GM12878 (cell line): ENCODE measurements around the gene ANGPTL2. TPM values are rescaled to one million over a fixed set of nuclear protein-coding genes. Genes with fewer than 3 reads are reported as not detected.

Experiments used
- ATAC-seq: fragments of 200-7000 bp; cut with Tn5 transposase; 3 replicates; pipeline ENCODE4 v1.9.1; 2020; ENCODE audit warnings: mild to moderate bottlenecking, moderate library complexity
- BruUV-seq: library from RNA; stranded (reverse); fragments of 400-500 nt; replicated peaks from 2 replicates; lab custom pipeline; 2021; lab: Mats Ljungman, UMichigan
- CTCF ChIA-PET: fragments of 300-600 bp; sonication (Branson Sonifier 250); formaldehyde crosslinking; extraction: SDS; loops from one replicate; lab custom pipeline; 2021; ENCODE audit warnings: inconsistent platforms; lab: Yijun Ruan, JAX
- POLR2A ChIA-PET: fragments of 350-600 bp; formaldehyde crosslinking; extraction: SDS; loops from one replicate; lab custom pipeline; 2021; ENCODE audit warnings: inconsistent platforms; lab: Charles Lee
- RAD21 ChIA-PET: fragments of 300-600 bp; sonication (Branson Sonifier 250); formaldehyde crosslinking; loops from one replicate; lab custom pipeline; 2023; ENCODE audit warnings: antibody characterized with exemption; ENCODE audit not compliant: unreplicated experiment; lab: Charles Lee
- SMC1A ChIA-PET: fragments of 300-600 bp; sonication (Branson Sonifier 250); formaldehyde crosslinking; loops from one replicate; lab custom pipeline; 2023; ENCODE audit not compliant: unreplicated experiment, uncharacterized antibody; lab: Charles Lee
- DNase-seq: peaks from one replicate; pipeline ENCODE4 v3.0.0-alpha.2; 2011; ENCODE audit warnings: low read depth, low spot score
- FAIRE-seq: peaks from 3 replicates; lab custom pipeline; 2011; peaks lifted over from hg19 to GRCh38; lab: Jason Lieb, UNC
- H2AFZ ChIP-seq: 2 replicates; pipeline ENCODE4 v1.6.0; 2011; ENCODE audit warnings: low read depth, low read length, control low read depth; ENCODE audit not compliant: control insufficient read depth
- H3K27ac ChIP-seq: 2 replicates; pipeline ENCODE4 v1.5.1; 2011; ENCODE audit warnings: control low read depth; ENCODE audit not compliant: control insufficient read depth, insufficient read depth
- H3K27me3 ChIP-seq, 2 experiments: replicated peaks in 1 of 2; 2 replicates each; pipeline versions ENCODE4 v1.6.0 to v1.6.1; 2011; ENCODE audit warnings: low read length in 1 of 2; ENCODE audit not compliant: control insufficient read depth in 2 of 2, insufficient read depth in 2 of 2
- H3K36me3 ChIP-seq, 2 experiments: 2 replicates each; pipeline ENCODE4 v1.5.1; 2011; ENCODE audit warnings: low read length in 1 of 2; ENCODE audit not compliant: control insufficient read depth in 2 of 2, insufficient read depth in 2 of 2
- H3K4me1 ChIP-seq: 2 replicates; pipeline ENCODE4 v1.6.1; 2011; ENCODE audit warnings: mild to moderate bottlenecking, low read length, moderate library complexity, mixed read lengths; ENCODE audit not compliant: control insufficient read depth, insufficient read depth
- H3K4me2 ChIP-seq: 2 replicates; pipeline ENCODE4 v1.6.0; 2011; ENCODE audit warnings: control low read depth; ENCODE audit not compliant: control insufficient read depth, insufficient read depth
- H3K4me3 ChIP-seq: fragments of 200-600 bp; sonication (generic); 2 replicates; pipeline ENCODE4 v1.5.1; 2016
- H3K79me2 ChIP-seq: 2 replicates; pipeline ENCODE4 v1.6.0; 2011; ENCODE audit warnings: low read length; ENCODE audit not compliant: control insufficient read depth, insufficient read depth
- H3K9ac ChIP-seq: 2 replicates; pipeline ENCODE4 v1.8.0; 2011; ENCODE audit warnings: low read length, control low read depth, mixed read lengths; ENCODE audit not compliant: control insufficient read depth, insufficient read depth
- H3K9me3 ChIP-seq: replicated peaks from 3 replicates; pipeline ENCODE4 v1.5.1; 2011; ENCODE audit warnings: mild to moderate bottlenecking, low read length; ENCODE audit not compliant: control insufficient read depth, insufficient read depth
- H4K20me1 ChIP-seq: 2 replicates; pipeline ENCODE4 v1.6.0; 2011; ENCODE audit not compliant: control insufficient read depth, insufficient read depth
- EZH2 ChIP-seq: IDR thresholded peaks from 2 replicates; pipeline ENCODE4 v1.6.1; 2012; ENCODE audit warnings: low read depth, mild to moderate bottlenecking, control low read depth, inconsistent platforms, low read length, borderline replicate concordance; ENCODE audit not compliant: control insufficient read depth
- MXI1 ChIP-seq: fragments of 150-350 bp; IDR thresholded peaks from 2 replicates; pipeline ENCODE4 v1.6.1; 2011; ENCODE audit warnings: low read depth, mild to moderate bottlenecking, inconsistent platforms, low read length, improper control_type of control experiment
- PKNOX1 ChIP-seq: fragments of 450-650 bp; IDR thresholded peaks from 2 replicates; pipeline ENCODE4 v1.6.1; 2016; ENCODE audit warnings: mild to moderate bottlenecking
- SKIL ChIP-seq: fragments of 450-650 bp; IDR thresholded peaks from 2 replicates; pipeline ENCODE4 v1.6.1; 2017; ENCODE audit warnings: mild to moderate bottlenecking, low read depth, inconsistent platforms; ENCODE audit not compliant: poor library complexity, severe bottlenecking
- SP1 ChIP-seq: IDR thresholded peaks from one replicate; pipeline ENCODE4 v1.6.1; 2011; ENCODE audit warnings: low read depth, low read length
- TARDBP ChIP-seq: IDR thresholded peaks from 2 replicates; pipeline ENCODE4 v1.6.1; 2016; ENCODE audit warnings: borderline replicate concordance
- TBL1XR1 ChIP-seq: IDR thresholded peaks from 2 replicates; pipeline ENCODE4 v1.6.1; 2012; ENCODE audit warnings: low read depth, low read length, improper control_type of control experiment
- WGBS: methylation state at CpG from one replicate; pipeline ENCODE4 v1.1.6; 2016; ENCODE audit warnings: low lambda C conversion rate; ENCODE audit not compliant: insufficient replicate concordance, insufficient coverage; ENCODE audit errors: missing lambda C conversion rate; 5-methylcytosine and 5-hydroxymethylcytosine counted together
- in situ Hi-C: fragments of 300-500 bp; cut with MboI; formaldehyde crosslinking; loops from 9 replicates; pipeline ENCODE4 v1.14.3; 2018; ENCODE audit warnings: mixed read lengths
- intact Hi-C: fragments of 100-400 bp; cut with micrococcal nuclease; formaldehyde crosslinking; loops from one replicate; pipeline ENCODE4 v1.14.2; 2022; ENCODE audit not compliant: unreplicated experiment
- polyA plus RNA-seq, 11 experiments: library from polyadenylated mRNA; depleted of rRNA in 4 of 11; unstranded in 6 of 11; stranded (reverse) in 5 of 11; fragments of >200 nt; fragmentation: Nextera tagmentation in 4 of 11; fragmentation: Illumina TruSeq in 1 of 11; extraction: Ambion mirVana in 4 of 11; extraction: Trizol in 1 of 11; gene quantifications; 1 replicate in 1 of 11; 2 replicates in 10 of 11; pipeline versions ENCODE4 v1.2.1 to v1.2.3, GENCODE V29; 2011 to 2016; ENCODE audit warnings: inconsistent platforms in 2 of 11, missing spikeins in 2 of 11, low read depth in 1 of 11
- total RNA-seq, 4 experiments: library from RNA; depleted of rRNA in 3 of 4; stranded (reverse); fragments of >200 nt in 3 of 4; fragmentation: Illumina TruSeq in 1 of 4; extraction: Trizol in 1 of 4; gene quantifications; 2 replicates each; pipeline versions ENCODE4 v1.2.1 to v1.2.3, GENCODE V29; 2013 to 2021

The ANGPTL2 gene
- total and polyA plus RNA-seq, 10 of the 15 experiments (the other 5 are each of a cell fraction or from before 2014, with no cell fraction given): 0.13 to 2.6 (median 0.82) TPM; not detected in 1

GRCh38 chr9:127097683-127098082 lies 24.8 kb downstream of the ANGPTL2 start:
- TF ChIP-seq MXI1: no peak
- Histone ChIP-seq H3K4me2 (no peak overlapping the region), H3K27me3 (no peaks in the 10 kb centered on the region), H3K36me3 (no peaks in the 10 kb centered on the region), H3K4me1 (no peaks in the 10 kb centered on the region), H3K27ac (no peak overlapping the region), H3K9ac (no peak overlapping the region), H3K4me3 (no peak overlapping the region), H4K20me1 (no peaks in the 10 kb centered on the region), H3K79me2 (no peaks in the 10 kb centered on the region), H2AFZ (no peak overlapping the region), H3K9me3 (no peaks in the 10 kb centered on the region)
- CTCF ChIA-PET: interaction anchor here (1.4 kb wide), 1 partner anchor 14 kb away, joined by 4 read pairs; no protein-coding TSS in a partner anchor
- BruUV-seq: no TSS peak
- ATAC-seq (no peak), FAIRE-seq (no peak), DNase-seq (no peak)
- WGBS: 75% methylated on average over 5 of the region's 5 CpGs
- POLR2A ChIA-PET: no interaction called here
- RAD21 ChIA-PET: no interaction called here
- in situ Hi-C loops (no loop called here), intact Hi-C loops (no loop called here)
- SMC1A ChIA-PET: interaction anchor here (1.1 kb wide), 1 partner anchor 18 kb away, joined by 3 read pairs; no protein-coding TSS in a partner anchor

GRCh38 chr9:127096208-127096607 lies 26.2 kb downstream of the ANGPTL2 start:
- Histone ChIP-seq H4K20me1 (no peaks in the 10 kb centered on the region), H3K79me2 (no peaks in the 10 kb centered on the region), H3K27ac (no peak overlapping the region), H3K4me1 (no peaks in the 10 kb centered on the region), H2AFZ (no peak overlapping the region), H3K27me3 (no peaks in the 10 kb centered on the region), H3K4me3 (no peak overlapping the region), H3K4me2 (no peak overlapping the region), H3K36me3 (no peaks in the 10 kb centered on the region), H3K9ac (no peak overlapping the region), H3K9me3 (no peaks in the 10 kb centered on the region)
- ChIA-PET POLR2A (no interaction called here), SMC1A (no interaction called here), CTCF (interaction anchor here (1.4 kb wide), 1 partner anchor 12 kb away, joined by 4 read pairs; no protein-coding TSS in a partner anchor), RAD21 (interaction anchor here (1.4 kb wide), 1 partner anchor 91 kb away, joined by 3 read pairs; no protein-coding TSS in a partner anchor)
- BruUV-seq: no TSS peak
- ATAC-seq (no peak), FAIRE-seq (no peak), DNase-seq (no peak)
- in situ Hi-C loops: no loop called here
- intact Hi-C loops: no loop called here
- TF ChIP-seq SKIL (no peak), PKNOX1 (no peak), TBL1XR1 (no peak), EZH2 (no peak), SP1 (no peak), TARDBP (no peak)
- WGBS: 82% methylated on average over 13 of the region's 13 CpGs
